ENCODE measurements around the gene CD6.

Gene CD6

DNA sequence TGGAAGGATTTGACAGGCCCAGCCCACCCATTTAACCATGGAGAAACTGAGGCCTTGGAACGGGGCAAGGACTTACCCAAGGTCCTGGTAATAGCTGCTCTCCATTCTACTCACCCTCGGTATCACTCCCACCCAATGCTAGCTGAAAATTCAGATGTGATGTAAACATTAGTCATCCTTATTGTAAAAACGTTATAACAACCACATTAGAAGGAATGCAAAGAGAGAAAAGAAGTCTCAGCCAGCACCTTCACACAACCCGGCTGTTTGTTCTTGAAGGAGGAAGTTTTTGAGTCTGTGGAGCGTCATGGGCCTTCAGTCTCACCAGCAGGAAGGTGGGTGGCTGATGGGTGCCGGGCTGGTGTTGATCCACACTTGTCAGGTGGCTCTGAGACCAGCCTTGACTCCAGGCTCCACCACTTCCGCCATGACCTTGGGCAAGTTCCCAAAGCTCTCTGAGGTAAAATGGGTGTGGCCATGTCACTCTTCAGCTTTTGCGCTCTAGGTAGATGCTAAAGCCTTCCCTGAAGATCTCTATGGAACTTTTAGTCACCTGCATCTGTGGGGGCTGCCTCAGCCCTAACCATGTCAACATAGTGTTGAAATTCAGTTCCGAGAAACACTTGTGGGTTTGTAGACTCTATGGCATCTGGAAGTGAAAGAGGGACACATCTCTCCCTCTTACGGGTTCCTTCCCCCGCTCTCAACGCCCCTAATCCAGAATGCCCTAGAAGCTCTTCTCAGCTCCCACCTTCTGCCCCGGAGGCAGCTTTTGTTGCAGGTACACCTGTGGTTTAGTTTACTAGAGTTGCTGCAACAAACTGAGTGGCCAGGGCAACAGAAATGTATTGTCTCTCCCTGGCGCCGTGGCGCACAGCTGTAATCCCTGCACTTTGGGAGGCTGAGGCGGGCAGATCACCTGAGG is 14.8 kb downstream of the CD6 start:
- peak; percentile 39 for DNase-seq (ENCODE audit: low spot score)

DNA sequence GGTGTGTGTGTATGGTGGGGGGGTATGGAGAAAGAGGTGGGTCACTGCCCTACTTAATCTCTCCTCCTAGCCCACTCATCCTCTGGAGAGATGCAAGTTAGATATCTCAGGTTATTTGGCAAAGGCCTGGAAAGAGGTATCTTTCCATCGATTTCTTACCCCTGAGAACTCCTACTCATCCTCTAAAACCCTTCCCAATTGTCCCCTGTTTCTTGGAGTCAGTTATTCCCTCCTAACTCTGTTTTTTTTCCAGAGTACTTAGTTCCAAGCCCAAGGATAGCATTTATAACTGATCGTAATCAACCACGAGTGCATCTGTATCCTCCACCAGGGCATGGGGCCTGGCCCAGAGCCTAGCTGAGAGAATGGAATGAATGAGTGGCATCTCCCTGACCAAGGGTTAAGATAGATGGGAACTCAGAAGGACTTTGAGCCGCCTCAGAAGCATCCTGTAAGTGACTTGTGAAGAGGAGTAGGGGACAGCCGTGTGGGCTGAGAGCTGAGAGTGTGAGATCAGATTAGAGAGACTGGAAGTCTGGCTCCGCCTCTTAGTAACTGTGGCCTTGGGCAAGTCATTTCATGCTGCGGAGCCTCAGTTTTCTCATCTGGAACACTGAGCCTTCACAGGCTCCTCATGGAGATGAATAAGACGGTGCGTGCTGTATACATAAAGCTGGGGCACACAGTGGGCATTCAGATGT is 16.2 kb downstream of the CD6 start:
- DNase-seq (ENCODE audit: low spot score) = no peak

DNA sequence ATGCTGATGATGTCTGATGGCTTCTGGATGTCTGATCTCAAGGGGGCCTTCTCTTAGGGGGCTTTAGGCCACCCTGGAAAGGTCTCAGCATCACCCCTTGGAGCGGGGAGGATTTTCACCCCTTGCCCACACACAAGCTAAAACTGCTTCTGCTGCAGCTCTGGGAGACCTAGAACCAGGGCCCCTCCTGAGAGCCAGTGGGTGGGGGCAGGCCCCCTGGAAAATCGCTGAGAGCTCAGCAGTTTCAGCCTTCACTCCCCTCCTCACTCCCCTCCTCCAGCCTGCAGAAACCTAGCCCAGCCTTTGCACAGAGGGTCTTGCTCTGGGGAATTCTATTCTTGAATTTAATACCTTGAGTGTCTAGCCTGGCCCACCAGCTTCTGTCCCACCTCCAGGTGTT is 17.2 kb downstream of the CD6 start:
- no peak for DNase-seq (ENCODE audit: low spot score)

DNA sequence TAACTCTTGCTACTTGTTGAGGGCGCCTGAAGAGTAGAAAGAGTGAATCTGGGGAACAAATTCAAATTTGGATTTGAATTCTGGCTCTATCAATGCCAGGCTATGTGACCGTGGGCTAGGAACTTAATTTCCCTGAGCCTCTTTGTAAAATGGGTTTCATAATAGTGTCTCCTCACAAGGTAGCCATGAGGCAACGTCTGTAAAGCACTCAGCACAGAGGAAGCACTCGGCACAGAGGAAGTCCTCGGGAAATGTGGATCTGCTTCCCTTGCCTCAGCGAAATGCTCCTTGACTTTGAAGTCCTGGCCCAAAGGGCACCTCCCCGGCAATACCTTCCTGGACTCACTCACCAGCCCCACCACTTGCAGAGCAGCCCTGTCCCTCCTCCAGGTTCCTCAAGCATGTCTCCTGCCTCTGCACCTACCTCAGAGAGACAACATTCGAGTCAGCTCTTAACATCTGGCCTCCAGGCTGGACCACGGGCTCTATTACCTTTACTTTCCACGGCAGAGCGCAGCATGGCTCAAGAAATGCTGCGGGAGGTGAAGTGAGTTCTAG is 17.7 kb downstream of the CD6 start:
- no peak for DNase-seq (ENCODE audit: low spot score)

DNA sequence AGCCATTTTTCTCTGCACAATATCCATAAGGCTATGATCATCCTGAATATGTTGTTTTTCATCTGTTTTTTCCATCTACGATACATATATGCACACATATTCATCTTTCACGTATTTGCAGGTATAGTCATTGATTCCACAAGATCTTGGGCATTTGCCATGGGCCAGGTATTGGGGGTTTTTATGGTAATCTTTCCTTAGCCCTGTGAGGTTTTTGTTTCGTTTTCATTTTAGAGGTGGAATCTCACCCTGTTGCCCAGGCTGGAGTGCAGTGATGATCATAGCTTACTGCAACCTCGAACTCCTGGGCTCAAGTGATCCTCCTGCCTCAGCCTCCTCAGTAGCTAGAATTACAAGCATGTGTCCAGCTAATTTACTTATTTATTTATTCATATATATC is 20.0 kb downstream of the CD6 start:
- no peak for DNase-seq (ENCODE audit: low spot score)

DNA sequence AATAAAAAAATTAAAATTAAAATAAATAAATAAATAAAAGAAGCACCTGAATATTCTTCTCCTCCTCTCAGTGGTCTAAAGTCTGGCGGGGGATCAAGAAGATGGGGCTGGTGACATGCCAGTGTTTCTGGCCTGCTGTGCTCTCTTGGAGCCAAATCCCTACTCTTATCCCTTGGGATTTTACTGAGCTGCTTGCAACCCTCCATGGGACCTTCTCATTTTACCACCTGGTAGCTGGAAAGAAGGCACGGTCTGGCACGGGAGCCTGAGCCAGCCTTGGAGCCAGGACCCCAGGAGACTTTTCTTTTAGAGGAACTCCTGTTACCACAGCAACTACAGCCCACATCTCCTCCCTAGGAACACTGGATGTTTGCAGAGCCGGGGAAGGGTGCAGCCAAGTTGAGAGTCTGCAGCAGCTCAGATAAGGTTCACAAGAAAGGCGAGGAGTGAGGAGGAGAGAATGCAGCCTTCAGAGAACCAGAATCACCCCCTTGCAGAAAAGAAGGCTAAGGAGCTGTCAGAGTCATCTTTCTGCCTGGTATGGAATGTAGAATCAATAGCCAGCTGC is 21.4 kb downstream of the CD6 start:
- no peak for DNase-seq (ENCODE audit: low spot score)

DNA sequence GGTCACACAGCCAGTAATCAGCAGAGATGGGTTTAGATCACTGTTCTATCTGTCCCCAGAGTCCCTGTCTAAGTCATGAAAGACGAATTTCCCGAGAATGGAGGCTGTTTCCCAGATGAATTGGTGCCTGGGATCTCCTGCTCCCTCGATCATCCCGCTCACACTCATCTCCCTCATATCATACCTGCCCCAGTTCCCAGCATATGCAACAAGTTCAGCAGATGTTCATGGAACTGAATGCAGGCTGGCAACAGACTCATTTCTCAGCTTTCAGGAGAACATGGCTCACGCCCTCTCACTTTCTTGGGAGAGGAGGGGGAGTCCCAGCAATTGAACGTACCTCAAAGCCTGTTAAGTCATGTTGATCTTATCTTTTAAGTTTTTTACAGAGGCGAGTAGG is 22.1 kb downstream of the CD6 start:
- DNase-seq (ENCODE audit: low spot score) = no peak

DNA sequence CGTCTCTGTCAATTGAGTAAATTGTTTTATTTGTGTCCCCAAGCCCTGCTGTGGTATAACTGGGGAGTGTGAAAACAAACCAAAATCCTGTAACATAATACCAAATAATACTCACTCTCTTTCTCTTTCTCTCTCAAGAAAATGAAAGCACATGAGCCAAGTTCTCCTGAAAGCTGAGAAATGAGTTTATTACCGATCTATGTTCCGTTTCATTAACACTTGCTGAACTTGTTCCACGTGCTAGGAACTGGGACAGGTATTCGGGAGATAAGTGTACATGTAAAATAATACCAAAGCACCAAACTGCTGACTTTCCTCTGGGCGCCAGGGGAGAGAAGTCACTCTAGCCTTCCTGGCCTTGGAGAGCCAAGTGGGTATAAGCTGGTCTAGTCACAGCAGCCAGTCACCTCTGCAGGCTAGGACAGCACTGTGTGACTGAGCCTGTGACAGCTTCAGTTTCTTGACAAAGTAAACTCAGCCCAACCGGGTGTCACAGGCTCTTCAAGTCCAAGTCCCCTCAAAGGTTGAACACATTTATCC is 23.1 kb downstream of the CD6 start:
- DNase-seq (ENCODE audit: low spot score) = no peak

DNA sequence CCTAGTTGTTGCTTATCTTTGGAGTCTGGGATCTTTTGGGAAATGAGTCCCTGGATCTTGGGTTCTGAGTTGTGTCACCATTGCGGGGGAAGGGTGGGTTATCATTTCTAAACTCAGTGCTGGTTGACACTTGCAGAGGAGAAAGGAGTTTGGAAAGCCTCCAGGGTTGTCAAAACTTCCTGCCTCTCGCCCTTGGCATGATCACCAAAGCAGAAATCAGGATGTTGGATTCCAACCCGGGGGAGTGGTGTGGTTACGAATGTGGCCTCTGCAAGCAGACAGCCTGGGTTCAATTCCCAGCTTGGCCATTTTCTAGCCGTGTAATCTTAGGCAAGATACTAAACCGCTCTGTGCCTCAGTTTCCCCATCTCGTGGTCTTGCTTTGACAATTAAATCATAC is 24.3 kb downstream of the CD6 start:
- no peak for DNase-seq (ENCODE audit: low spot score)

DNA sequence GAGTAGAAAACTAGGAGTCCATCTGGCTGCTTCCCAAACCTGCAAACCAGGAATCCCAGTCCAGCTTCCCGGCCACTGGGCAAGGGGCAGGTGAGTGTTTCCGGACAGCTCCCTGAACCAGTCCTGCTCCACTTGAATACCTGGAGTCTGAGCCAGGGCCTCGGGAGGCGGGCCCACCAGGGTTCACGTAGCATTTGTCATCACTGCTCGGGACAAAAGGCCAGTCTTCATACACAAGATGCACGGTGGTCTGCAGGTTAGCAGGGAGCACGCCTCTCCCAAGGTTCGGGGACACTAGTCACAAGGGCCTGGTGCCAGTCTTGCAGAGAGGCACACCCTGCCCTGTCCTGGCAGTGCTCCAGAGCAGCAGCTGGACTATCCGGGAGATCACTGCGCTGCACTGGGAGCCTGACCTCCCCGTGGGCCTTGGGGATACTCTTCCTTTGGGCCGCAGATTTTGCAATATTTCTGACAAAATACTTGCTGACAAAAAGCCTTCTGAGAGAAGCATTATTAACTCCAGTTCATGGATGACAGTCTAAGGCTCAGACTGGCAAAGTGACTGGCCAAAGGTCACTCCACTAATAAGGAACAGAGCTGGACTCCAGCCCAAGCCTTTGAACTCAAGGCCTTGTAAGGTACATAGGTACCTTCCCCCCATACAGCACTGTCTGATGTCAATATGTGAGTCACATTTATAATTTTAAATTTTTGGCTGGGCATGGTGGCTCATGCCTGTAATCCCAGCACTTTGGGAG is 25.1 kb downstream of the CD6 start:
- DNase-seq (ENCODE audit: low spot score) = no peak

DNA sequence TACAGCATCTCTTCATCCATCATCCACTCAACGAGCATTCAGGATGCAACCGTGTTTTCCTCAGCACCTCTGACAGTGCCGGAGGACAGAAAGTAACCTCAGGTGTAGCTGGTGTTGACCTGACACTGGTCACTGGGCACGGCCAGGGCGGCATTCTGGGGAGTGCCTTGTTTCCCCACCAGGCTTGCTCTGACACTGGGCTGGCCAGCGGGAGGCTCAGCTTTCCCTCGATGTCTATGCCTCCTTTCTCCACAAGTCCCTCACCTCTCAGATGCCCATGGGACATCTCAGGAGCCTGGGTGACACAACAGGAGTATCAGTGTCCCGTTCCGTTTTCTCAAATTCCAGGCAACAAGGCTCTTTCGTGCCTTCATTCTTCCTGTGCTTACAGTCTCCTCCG is 28.9 kb downstream of the CD6 start:
- DNase-seq (ENCODE audit: low spot score) = no peak

DNA sequence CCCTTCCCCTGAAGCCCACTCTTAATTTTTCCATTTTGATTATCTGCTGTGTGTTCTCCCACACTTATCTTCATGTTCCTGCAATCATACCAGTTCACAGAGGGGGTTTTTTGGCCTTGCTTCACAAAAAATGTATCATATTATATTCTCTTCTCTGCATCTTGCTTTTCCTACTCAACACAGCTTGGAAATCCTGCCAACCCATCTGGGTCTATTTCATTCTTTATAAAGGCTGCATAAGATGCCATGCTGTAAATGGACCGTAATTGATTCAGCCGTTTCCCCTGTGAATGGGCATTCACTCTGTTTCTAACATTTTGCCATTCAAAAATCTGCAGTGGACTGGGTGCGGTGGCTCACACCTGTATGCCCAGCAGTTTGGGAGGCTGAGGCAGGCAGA is 30.5 kb downstream of the CD6 start:
- DNase-seq (ENCODE audit: low spot score) = no peak

DNA sequence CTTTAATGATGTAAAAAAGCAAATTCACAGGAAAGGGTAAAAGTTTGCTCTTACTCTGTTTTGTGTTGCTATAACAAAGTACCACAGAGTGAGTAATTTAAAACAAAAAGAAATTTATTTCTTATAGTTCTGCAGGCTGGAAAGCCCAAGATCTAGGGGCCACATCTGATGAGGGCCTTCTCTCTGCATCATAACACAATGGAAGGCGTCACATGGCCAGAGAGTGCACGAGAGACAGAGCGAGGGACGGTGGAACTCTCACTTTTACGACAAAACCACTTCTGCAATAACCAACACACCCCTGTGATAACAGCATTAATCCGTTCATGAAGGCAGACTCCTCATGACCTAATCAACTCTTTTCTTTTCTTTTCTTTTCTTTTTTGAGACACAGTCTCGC is 31.1 kb downstream of the CD6 start:
- DNase-seq (ENCODE audit: low spot score) = no peak

DNA sequence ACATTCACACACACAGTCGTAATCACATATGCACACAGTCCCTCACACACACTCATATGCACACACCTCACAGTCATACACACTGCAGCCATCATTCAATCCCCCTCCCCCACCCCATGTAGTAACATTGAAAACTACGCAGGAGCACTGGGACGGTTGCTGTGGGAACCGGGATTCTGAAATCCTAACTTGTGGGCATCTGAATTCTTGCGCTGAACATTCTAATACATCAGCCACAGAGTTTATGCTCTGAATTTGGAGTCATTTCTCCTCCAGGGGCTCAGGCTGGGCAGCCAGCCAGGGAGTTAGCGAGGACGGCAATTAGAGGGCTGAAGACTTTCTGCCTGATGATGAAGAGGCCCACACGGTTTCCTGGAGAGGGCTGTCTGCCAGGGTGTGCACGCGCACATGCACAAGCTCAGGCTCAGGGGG is 32.7 kb downstream of the CD6 start:
- no peak for DNase-seq (ENCODE audit: low spot score)

DNA sequence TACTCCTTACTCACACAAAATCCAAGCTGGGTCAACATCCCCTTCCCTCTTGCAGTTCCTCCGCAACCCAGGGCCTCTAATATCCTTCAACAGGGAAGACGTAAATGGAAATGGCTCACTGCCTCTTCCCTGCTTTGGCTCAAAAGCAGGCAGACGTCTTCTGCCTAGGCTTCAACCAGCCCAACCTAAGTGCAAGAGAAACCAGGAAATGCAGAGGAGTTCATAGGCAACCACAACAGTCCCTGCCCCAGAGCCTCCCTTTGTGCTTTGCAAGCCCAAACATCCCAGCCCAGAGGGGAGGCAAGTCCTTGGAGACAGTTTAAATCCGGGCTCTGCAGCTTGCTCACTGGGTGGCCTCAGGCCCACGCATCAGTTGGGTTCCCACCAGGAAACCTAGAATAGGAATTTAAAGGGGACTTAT is 33.3 kb downstream of the CD6 start:
- no peak for DNase-seq (ENCODE audit: low spot score)

DNA sequence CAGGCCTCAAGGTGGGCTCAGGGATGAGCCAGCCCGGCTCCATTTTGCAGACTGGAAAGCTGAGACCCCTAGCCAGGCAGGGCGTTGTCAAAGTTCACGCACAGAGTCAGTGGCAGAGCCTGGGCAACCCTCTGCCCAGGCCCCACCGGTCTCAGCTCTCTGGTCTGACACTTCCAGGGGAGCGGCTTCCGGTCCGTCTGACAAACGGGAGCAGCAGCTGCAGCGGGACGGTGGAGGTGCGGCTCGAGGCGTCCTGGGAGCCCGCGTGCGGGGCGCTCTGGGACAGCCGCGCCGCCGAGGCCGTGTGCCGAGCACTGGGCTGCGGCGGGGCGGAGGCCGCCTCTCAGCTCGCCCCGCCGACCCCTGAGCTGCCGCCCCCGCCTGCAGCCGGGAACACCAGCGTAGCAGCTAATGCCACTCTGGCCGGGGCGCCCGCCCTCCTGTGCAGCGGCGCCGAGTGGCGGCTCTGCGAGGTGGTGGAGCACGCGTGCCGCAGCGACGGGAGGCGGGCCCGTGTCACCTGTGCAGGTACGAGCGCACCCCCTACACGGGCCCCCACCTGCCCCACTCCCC is 36.0 kb downstream of the CD6 start:
- DNase-seq (ENCODE audit: low spot score) = no peak

DNA sequence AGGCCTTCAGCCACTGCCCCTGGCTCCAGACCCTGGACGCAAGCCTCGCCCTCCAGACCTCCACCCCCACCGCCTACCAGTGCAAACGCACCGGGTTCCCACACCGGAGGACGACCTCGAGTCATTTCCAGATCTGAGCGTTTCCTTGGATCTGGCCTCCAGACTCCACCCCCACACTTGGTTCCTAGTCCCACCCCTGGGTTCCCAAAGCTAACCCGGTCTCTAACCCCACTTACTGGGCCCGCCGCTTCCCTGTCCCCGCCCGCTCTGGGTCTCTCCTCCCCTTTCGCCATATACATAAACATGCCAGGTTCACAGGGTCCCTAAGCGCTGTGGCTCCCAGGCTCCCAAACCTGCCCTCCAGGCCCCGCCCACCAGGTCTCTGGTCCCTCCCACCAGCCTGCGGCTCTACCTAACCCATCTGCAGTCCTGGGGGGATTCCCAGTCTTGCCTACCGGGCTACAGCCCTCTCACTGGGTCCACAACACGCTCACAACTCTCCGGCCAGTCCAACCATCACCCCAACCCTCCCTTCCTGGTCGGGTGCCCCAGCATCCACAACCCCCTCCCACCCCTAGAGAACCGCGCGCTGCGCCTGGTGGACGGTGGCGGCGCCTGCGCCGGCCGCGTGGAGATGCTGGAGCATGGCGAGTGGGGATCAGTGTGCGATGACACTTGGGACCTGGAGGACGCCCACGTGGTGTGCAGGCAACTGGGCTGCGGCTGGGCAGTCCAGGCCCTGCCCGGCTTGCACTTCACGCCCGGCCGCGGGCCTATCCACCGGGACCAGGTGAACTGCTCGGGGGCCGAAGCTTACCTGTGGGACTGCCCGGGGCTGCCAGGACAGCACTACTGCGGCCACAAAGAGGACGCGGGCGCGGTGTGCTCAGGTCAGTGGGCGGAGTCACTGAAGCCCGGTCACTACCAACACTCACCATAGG is 36.7 kb downstream of the CD6 start:
- no peak for DNase-seq (ENCODE audit: low spot score)

DNA sequence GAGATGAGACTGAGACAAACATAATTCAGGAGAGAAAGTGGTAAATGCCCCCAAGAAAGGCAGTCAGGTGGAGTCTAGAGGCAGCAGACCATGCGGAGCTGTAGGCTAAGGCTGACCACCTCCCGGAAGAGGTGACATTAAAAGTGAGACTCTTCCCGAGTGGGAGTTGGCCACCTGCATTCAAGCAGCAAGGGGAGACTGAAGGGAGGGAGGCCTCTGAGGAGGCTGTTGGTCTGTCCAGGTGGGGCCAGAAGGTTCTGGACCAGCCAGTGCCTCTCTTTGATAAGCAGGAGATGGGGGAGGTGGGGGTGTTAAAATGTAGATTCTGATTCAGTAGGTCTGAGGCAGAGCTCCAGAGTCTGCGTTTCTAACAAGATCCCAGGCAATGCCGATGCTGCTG is 37.5 kb downstream of the CD6 start:
- no peak for DNase-seq (ENCODE audit: low spot score)

DNA sequence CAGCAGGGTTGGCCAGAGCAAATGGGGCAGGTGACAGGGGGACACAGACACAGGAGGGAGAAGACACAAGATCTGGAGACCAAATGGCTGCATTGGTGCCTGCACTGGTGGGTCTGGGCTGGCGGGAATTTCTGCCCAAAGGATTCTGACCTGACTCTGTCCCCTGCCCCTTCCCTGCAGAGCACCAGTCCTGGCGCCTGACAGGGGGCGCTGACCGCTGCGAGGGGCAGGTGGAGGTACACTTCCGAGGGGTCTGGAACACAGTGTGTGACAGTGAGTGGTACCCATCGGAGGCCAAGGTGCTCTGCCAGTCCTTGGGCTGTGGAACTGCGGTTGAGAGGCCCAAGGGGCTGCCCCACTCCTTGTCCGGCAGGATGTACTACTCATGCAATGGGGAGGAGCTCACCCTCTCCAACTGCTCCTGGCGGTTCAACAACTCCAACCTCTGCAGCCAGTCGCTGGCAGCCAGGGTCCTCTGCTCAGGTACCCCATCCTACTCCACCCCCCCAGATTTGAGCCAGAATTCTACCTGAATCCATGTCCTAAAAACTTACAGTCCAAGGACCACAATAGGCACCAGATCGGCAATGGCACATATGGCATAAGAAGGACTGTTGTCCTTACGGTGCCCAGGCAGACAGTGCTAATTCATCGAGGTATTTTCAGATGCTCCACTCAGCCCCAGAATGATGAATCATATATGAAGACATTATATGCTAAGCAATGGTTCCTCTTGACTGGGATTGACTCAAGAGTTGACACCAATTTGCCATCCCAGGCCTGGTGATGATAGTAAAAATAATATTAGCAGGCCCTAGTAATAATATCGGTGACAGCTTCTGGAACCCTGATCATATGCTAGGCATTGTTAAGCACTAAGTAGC is 38.2 kb downstream of the CD6 start:
- no peak for DNase-seq (ENCODE audit: low spot score)

Data from RKO (cell line).